Fibroblast of pulmonary artery (primary cell): Measurements from ENCODE around the gene CYBA.

Experiments
- DNase-seq: peaks from one replicate; pipeline ENCODE4 v3.0.0-alpha.2; 2010; ENCODE audit warnings: low read depth
- H3K4me3 ChIP-seq: replicated peaks from 2 replicates; pipeline ENCODE4 v1.5.1; 2011; ENCODE audit warnings: low read depth, mild to moderate bottlenecking, control low read depth, low read length, moderate library complexity
- CTCF ChIP-seq: IDR thresholded peaks from 2 replicates; pipeline ENCODE4 v1.5.1; 2011; ENCODE audit warnings: mild to moderate bottlenecking, control low read depth, low read length, inconsistent platforms; ENCODE audit errors: missing control alignments

CYBA gene

GRCh38 chr16:88645455-88645854, 5.4 kb downstream of the CYBA start:
- H3K4me3 ChIP-seq: no peak overlapping the region
- TF ChIP-seq CTCF: no peak
- no peak for DNase-seq

GRCh38 chr16:88643644-88643932, 7.3 kb downstream of the CYBA start:
- TF ChIP-seq CTCF: no peak
- H3K4me3 ChIP-seq: no peak overlapping the region
- DNase-seq: no peak

GRCh38 chr16:88642881-88643643, 7.8 kb downstream of the CYBA start:
- H3K4me3 ChIP-seq: no peak overlapping the region
- DNase-seq: no peak
- no peak for TF ChIP-seq CTCF

- no peak for DNase-seq
- no peak overlapping the region for H3K4me3 ChIP-seq
- TF ChIP-seq CTCF: no peak
Measured at GRCh38 chr16:88640498-88641247, 10.2 kb downstream of the CYBA start.

- TF ChIP-seq CTCF: no peak
- no peak overlapping the region for H3K4me3 ChIP-seq
- no peak for DNase-seq
Measured at GRCh38 chr16:88640039-88640495, 10.8 kb downstream of the CYBA start.

GRCh38 chr16:88639231-88640038, 11.4 kb downstream of the CYBA start:
- H3K4me3 ChIP-seq: no peak overlapping the region
- no peak for DNase-seq
- no peak for TF ChIP-seq CTCF
